CD14-positive monocyte (primary cell): Measurements from ENCODE around the gene ACTRT1. TPM values are rescaled to one million over a fixed set of nuclear protein-coding genes. Genes with fewer than 3 reads are reported as not detected.

Experiments used
- DNase-seq, 3 donors: peaks; one replicate each; pipeline ENCODE4 v3.0.0-alpha.2; 2011 to 2022
- H2AFZ ChIP-seq: 2 replicates; pipeline ENCODE4 v1.6.0; 2012; ENCODE audit warnings: mild to moderate bottlenecking, low read depth, low read length, inconsistent platforms; ENCODE audit not compliant: insufficient read depth, poor library complexity, severe bottlenecking
- H3K27ac ChIP-seq, 2 donors: 1 replicate in 1 of 2; 2 replicates in 1 of 2; pipeline ENCODE4 v1.5.1; 2012 to 2013; ENCODE audit warnings: low read length in 2 of 2, control low read depth in 1 of 2, inconsistent platforms in 1 of 2, low read depth in 1 of 2, mild to moderate bottlenecking in 1 of 2
- H3K27me3 ChIP-seq, 2 donors: one replicate each; pipeline versions ENCODE4 v1.6.0 to v1.6.1; 2011 to 2013; ENCODE audit warnings: low read length in 2 of 2; ENCODE audit not compliant: control insufficient read depth in 2 of 2, insufficient read depth in 2 of 2
- H3K36me3 ChIP-seq, 2 donors: replicated peaks in 1 of 2; 1 replicate in 1 of 2; 2 replicates in 1 of 2; pipeline versions ENCODE4 v1.5.1 to v1.6.1; 2012 to 2013; ENCODE audit warnings: low read length in 2 of 2, control low read depth in 1 of 2, inconsistent platforms in 1 of 2, mild to moderate bottlenecking in 1 of 2; ENCODE audit not compliant: insufficient read depth in 2 of 2, control insufficient read depth in 1 of 2
- H3K4me1 ChIP-seq, 2 donors: 1 replicate in 1 of 2; 2 replicates in 1 of 2; pipeline versions ENCODE4 v1.5.1 to v1.6.1; 2012 to 2013; ENCODE audit warnings: low read length in 2 of 2, control low read depth in 1 of 2, inconsistent platforms in 1 of 2, mild to moderate bottlenecking in 1 of 2, moderate library complexity in 1 of 2; ENCODE audit not compliant: insufficient read depth in 2 of 2, control insufficient read depth in 1 of 2
- H3K4me2 ChIP-seq: replicated peaks from 2 replicates; pipeline ENCODE3; 2012; ENCODE audit warnings: low read length, moderate library complexity, mild to moderate bottlenecking; ENCODE audit not compliant: poor library complexity, severe bottlenecking; ENCODE audit errors: extremely low read depth
- H3K4me3 ChIP-seq, 3 experiments: fragments of 200-600 bp in 1 of 3; sonication (generic) in 1 of 3; replicated peaks in 1 of 3; 1 replicate in 2 of 3; 2 replicates in 1 of 3; pipeline ENCODE4 v1.5.1; 2011 to 2013; ENCODE audit warnings: low read length in 3 of 3, mild to moderate bottlenecking in 3 of 3, control low read depth in 2 of 3, low read depth in 2 of 3, inconsistent platforms in 1 of 3, moderate library complexity in 1 of 3
- H3K79me2 ChIP-seq: 2 replicates; pipeline ENCODE4 v1.6.0; 2012; ENCODE audit warnings: mild to moderate bottlenecking, control low read depth, inconsistent platforms, low read length, moderate library complexity; ENCODE audit not compliant: insufficient read depth
- H3K9ac ChIP-seq: 2 replicates; pipeline ENCODE4 v1.6.0; 2017; ENCODE audit warnings: low read length, mild to moderate bottlenecking; ENCODE audit not compliant: insufficient read depth, poor library complexity, severe bottlenecking
- H3K9me3 ChIP-seq, 2 donors: replicated peaks in 1 of 2; 1 replicate in 1 of 2; 2 replicates in 1 of 2; pipeline versions ENCODE4 v1.5.1 to v1.6.1; 2012 to 2013; ENCODE audit warnings: low read length in 2 of 2, control low read depth in 1 of 2; ENCODE audit not compliant: control insufficient read depth in 1 of 2, insufficient read depth in 1 of 2
- H4K20me1 ChIP-seq: 2 replicates; pipeline ENCODE4 v1.6.0; 2012; ENCODE audit warnings: mild to moderate bottlenecking, low read length, control low read depth, moderate library complexity; ENCODE audit not compliant: insufficient read depth
- H3K27ac Mint-ChIP-seq, 7 donors: one replicate each; pipeline ENCODE4 v1.8.0; 2020; ENCODE audit warnings: mild to moderate bottlenecking in 7 of 7, mixed read lengths in 7 of 7, moderate library complexity in 6 of 7, inconsistent platforms in 2 of 7
- H3K27me3 Mint-ChIP-seq, 3 donors: one replicate each; pipeline ENCODE4 v1.8.0; 2021 to 2022; ENCODE audit warnings: low read depth in 3 of 3, mild to moderate bottlenecking in 3 of 3, mixed read lengths in 3 of 3, moderate library complexity in 3 of 3, inconsistent platforms in 1 of 3
- H3K36me3 Mint-ChIP-seq, 2 donors: one replicate each; pipeline ENCODE4 v1.8.0; 2020; ENCODE audit warnings: mixed read lengths in 2 of 2, inconsistent platforms in 1 of 2, mild to moderate bottlenecking in 1 of 2
- H3K4me1 Mint-ChIP-seq: one replicate; pipeline ENCODE4 v1.8.0; 2020; ENCODE audit warnings: mild to moderate bottlenecking, mixed read lengths
- H3K4me3 Mint-ChIP-seq, 2 donors: one replicate each; pipeline ENCODE4 v1.8.0; 2020; ENCODE audit warnings: mild to moderate bottlenecking in 2 of 2, mixed read lengths in 2 of 2, moderate library complexity in 1 of 2
- H3K9me3 Mint-ChIP-seq, 7 donors: one replicate each; pipeline ENCODE4 v1.8.0; 2020 to 2022; ENCODE audit warnings: mixed read lengths in 7 of 7, mild to moderate bottlenecking in 6 of 7, moderate library complexity in 6 of 7, inconsistent platforms in 2 of 7
- CTCF ChIP-seq: fragments of 200-600 bp; IDR thresholded peaks from one replicate; pipeline ENCODE4 v1.8.0; 2022; ENCODE audit warnings: antibody characterized with exemption, mild to moderate bottlenecking
- WGBS: methylation state at CpG from one replicate; pipeline ENCODE4 v1.1.5; 2013; ENCODE audit warnings: missing lambda C conversion rate; ENCODE audit not compliant: insufficient coverage; 5-methylcytosine and 5-hydroxymethylcytosine counted together
- intact Hi-C, 2 donors: fragments of 100-400 bp; cut with micrococcal nuclease; formaldehyde crosslinking; loops; one replicate each; pipeline versions ENCODE4 v1.15.0 to v1.15.1; 2023
- polyA plus RNA-seq, 3 donors: library from polyadenylated mRNA; depleted of rRNA in 1 of 3; unstranded in 2 of 3; stranded (reverse) in 1 of 3; fragments of 300-500 nt in 2 of 3; fragments of >200 nt in 1 of 3; fragmentation: Illumina TruSeq in 2 of 3; gene quantifications; 1 replicate in 2 of 3; 2 replicates in 1 of 3; pipeline ENCODE4 v1.2.3, GENCODE V29; 2012 to 2021

ACTRT1 gene
- polyA plus RNA-seq, 3 donors, result not detected

- Mint-ChIP-seq H3K36me3 (no peaks in the 10 kb centered on the region), H3K4me3 (no peak overlapping the region), H3K4me1 (no peaks in the 10 kb centered on the region), H3K9me3 (peaks cover 0 to 5% (median 1%) of the 10 kb centered on the region in 7 donors), H3K27me3 (peaks cover 0 to 2% (median 0%) of the 10 kb centered on the region in 3 donors), H3K27ac (no peak overlapping the region)
- Histone ChIP-seq H3K4me2 (no peak overlapping the region), H3K4me3 (no peak overlapping the region), H4K20me1 (no peaks in the 10 kb centered on the region), H3K4me1 (no peaks in the 10 kb centered on the region), H2AFZ (no peak overlapping the region), H3K27me3 (no peaks in the 10 kb centered on the region), H3K36me3 (no peaks in the 10 kb centered on the region), H3K9me3 (no peaks in the 10 kb centered on the region), H3K27ac (no peak overlapping the region), H3K9ac (no peak overlapping the region), H3K79me2 (no peaks in the 10 kb centered on the region)
- no peak for TF ChIP-seq CTCF
- intact Hi-C loops, result no loop called here
- no peak for DNase-seq
- no CpG with 5 or more reads among the region's 2 CpGs for WGBS
Observed at GRCh38 chrX:128057421-128057820, 5.2 kb upstream of the ACTRT1 start.

DNA sequence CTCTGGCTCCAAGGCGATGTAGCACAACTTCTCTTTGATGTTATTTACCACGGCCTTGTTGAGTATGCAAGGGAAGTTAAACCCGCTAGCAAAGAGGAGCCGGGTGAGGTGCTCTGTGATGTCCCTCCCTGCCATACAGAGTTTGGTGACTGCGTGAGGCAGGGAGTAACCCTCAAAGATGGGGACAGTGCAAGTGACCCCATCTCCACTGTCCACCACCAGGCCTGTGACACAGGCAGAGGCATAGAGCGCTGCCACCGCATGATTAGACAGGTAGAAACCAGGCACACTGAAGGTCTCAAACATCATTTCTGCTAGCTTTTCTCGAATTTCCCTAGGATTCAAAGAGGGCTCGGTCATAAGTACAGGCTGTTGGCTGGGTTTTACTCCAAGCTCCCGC lies 677 bp downstream of the ACTRT1 start:
- no peak for TF ChIP-seq CTCF
- H3K9me3 Mint-ChIP-seq, result peaks cover 0 to 8% (median 0%) of the 10 kb centered on the region in 7 donors
- no peak overlapping the region for H3K4me3 ChIP-seq
- no peaks in the 10 kb centered on the region for H3K36me3 ChIP-seq
- H3K36me3 Mint-ChIP-seq, result no peaks in the 10 kb centered on the region
- H4K20me1 ChIP-seq, result no peaks in the 10 kb centered on the region
- intact Hi-C loops, result no loop called here
- peaks cover 0 to 11% of the 10 kb centered on the region in 2 donors for H3K9me3 ChIP-seq
- no peak overlapping the region for H3K4me3 Mint-ChIP-seq
- no peak overlapping the region for H2AFZ ChIP-seq
- no peak overlapping the region for H3K27ac Mint-ChIP-seq
- DNase-seq, result no peak
- WGBS, result 85% methylated on average over 4 of the region's 10 CpGs
- no peak overlapping the region for H3K4me2 ChIP-seq
- H3K27me3 ChIP-seq, result no peaks in the 10 kb centered on the region
- no peaks in the 10 kb centered on the region for H3K4me1 ChIP-seq
- no peak overlapping the region for H3K27ac ChIP-seq
- no peaks in the 10 kb centered on the region for H3K4me1 Mint-ChIP-seq
- H3K27me3 Mint-ChIP-seq, result no peaks in the 10 kb centered on the region
- H3K9ac ChIP-seq, result no peak overlapping the region
- H3K79me2 ChIP-seq, result no peaks in the 10 kb centered on the region
